ENCODE results near the gene PARVG.

DNA sequence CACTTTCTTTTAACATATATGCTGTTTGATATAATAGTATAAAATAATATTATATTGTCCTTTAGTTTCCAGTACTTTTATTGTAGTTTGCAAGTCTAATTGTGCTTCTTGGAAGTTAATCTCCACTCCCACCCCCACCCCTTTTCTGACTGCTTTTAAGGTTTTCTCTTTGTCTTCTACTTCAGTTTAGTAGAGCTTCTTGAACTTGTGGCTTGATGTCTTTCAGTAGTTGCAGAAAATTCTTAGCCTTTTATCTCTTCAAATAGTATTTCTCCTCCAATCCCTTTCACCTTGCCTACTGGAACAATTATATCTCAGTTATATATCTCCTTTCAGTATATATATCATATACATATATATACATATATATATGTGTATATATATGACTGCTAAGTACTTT, 56.6 kb downstream of the PARVG start:
- TF ChIP-seq, protein P1, sequence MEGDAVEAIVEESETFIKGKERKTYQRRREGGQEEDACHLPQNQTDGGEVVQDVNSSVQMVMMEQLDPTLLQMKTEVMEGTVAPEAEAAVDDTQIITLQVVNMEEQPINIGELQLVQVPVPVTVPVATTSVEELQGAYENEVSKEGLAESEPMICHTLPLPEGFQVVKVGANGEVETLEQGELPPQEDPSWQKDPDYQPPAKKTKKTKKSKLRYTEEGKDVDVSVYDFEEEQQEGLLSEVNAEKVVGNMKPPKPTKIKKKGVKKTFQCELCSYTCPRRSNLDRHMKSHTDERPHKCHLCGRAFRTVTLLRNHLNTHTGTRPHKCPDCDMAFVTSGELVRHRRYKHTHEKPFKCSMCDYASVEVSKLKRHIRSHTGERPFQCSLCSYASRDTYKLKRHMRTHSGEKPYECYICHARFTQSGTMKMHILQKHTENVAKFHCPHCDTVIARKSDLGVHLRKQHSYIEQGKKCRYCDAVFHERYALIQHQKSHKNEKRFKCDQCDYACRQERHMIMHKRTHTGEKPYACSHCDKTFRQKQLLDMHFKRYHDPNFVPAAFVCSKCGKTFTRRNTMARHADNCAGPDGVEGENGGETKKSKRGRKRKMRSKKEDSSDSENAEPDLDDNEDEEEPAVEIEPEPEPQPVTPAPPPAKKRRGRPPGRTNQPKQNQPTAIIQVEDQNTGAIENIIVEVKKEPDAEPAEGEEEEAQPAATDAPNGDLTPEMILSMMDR (conservative IDR thresholded peaks at IDR 0.05; ENCODE audit: low read depth, low read length) = no peak
- no peak for TF ChIP-seq EZH2 (IDR thresholded peaks at IDR 0.05; ENCODE audit: borderline replicate concordance, low read depth, low read length, poor library complexity, severe bottlenecking)

All from A673 (cell line).